GM12878 (cell line): ENCODE measurements around the gene VTN. TPM values are rescaled to one million over a fixed set of nuclear protein-coding genes. Genes with fewer than 3 reads are reported as not detected.

Source experiments
- ATAC-seq: fragments of 200-7000 bp; cut with Tn5 transposase; 3 replicates; pipeline ENCODE4 v1.9.1; 2020; ENCODE audit warnings: mild to moderate bottlenecking, moderate library complexity
- BruUV-seq: library from RNA; stranded (reverse); fragments of 400-500 nt; replicated peaks from 2 replicates; lab custom pipeline; 2021; lab: Mats Ljungman, UMichigan
- CTCF ChIA-PET: fragments of 300-600 bp; sonication (Branson Sonifier 250); formaldehyde crosslinking; extraction: SDS; loops from one replicate; lab custom pipeline; 2021; ENCODE audit warnings: inconsistent platforms; lab: Yijun Ruan, JAX
- POLR2A ChIA-PET: fragments of 350-600 bp; formaldehyde crosslinking; extraction: SDS; loops from one replicate; lab custom pipeline; 2021; ENCODE audit warnings: inconsistent platforms; lab: Charles Lee
- RAD21 ChIA-PET: fragments of 300-600 bp; sonication (Branson Sonifier 250); formaldehyde crosslinking; loops from one replicate; lab custom pipeline; 2023; ENCODE audit warnings: antibody characterized with exemption; ENCODE audit not compliant: unreplicated experiment; lab: Charles Lee
- SMC1A ChIA-PET: fragments of 300-600 bp; sonication (Branson Sonifier 250); formaldehyde crosslinking; loops from one replicate; lab custom pipeline; 2023; ENCODE audit not compliant: unreplicated experiment, uncharacterized antibody; lab: Charles Lee
- DNase-seq: peaks from one replicate; pipeline ENCODE4 v3.0.0-alpha.2; 2011; ENCODE audit warnings: low read depth, low spot score
- FAIRE-seq: peaks from 3 replicates; lab custom pipeline; 2011; peaks lifted over from hg19 to GRCh38; lab: Jason Lieb, UNC
- H2AFZ ChIP-seq: 2 replicates; pipeline ENCODE4 v1.6.0; 2011; ENCODE audit warnings: low read depth, low read length, control low read depth; ENCODE audit not compliant: control insufficient read depth
- H3K27ac ChIP-seq: 2 replicates; pipeline ENCODE4 v1.5.1; 2011; ENCODE audit warnings: control low read depth; ENCODE audit not compliant: control insufficient read depth, insufficient read depth
- H3K27me3 ChIP-seq, 2 experiments: replicated peaks in 1 of 2; 2 replicates each; pipeline versions ENCODE4 v1.6.0 to v1.6.1; 2011; ENCODE audit warnings: low read length in 1 of 2; ENCODE audit not compliant: control insufficient read depth in 2 of 2, insufficient read depth in 2 of 2
- H3K36me3 ChIP-seq, 2 experiments: 2 replicates each; pipeline ENCODE4 v1.5.1; 2011; ENCODE audit warnings: low read length in 1 of 2; ENCODE audit not compliant: control insufficient read depth in 2 of 2, insufficient read depth in 2 of 2
- H3K4me1 ChIP-seq: 2 replicates; pipeline ENCODE4 v1.6.1; 2011; ENCODE audit warnings: mild to moderate bottlenecking, low read length, moderate library complexity, mixed read lengths; ENCODE audit not compliant: control insufficient read depth, insufficient read depth
- H3K4me2 ChIP-seq: 2 replicates; pipeline ENCODE4 v1.6.0; 2011; ENCODE audit warnings: control low read depth; ENCODE audit not compliant: control insufficient read depth, insufficient read depth
- H3K4me3 ChIP-seq: fragments of 200-600 bp; sonication (generic); 2 replicates; pipeline ENCODE4 v1.5.1; 2016
- H3K79me2 ChIP-seq: 2 replicates; pipeline ENCODE4 v1.6.0; 2011; ENCODE audit warnings: low read length; ENCODE audit not compliant: control insufficient read depth, insufficient read depth
- H3K9ac ChIP-seq: 2 replicates; pipeline ENCODE4 v1.8.0; 2011; ENCODE audit warnings: low read length, control low read depth, mixed read lengths; ENCODE audit not compliant: control insufficient read depth, insufficient read depth
- H3K9me3 ChIP-seq: replicated peaks from 3 replicates; pipeline ENCODE4 v1.5.1; 2011; ENCODE audit warnings: mild to moderate bottlenecking, low read length; ENCODE audit not compliant: control insufficient read depth, insufficient read depth
- H4K20me1 ChIP-seq: 2 replicates; pipeline ENCODE4 v1.6.0; 2011; ENCODE audit not compliant: control insufficient read depth, insufficient read depth
- BACH1 ChIP-seq: fragments of 450-650 bp; IDR thresholded peaks from 2 replicates; pipeline ENCODE4 v1.6.1; 2017; ENCODE audit warnings: mild to moderate bottlenecking, borderline replicate concordance
- BCL3 ChIP-seq: IDR thresholded peaks from 2 replicates; pipeline ENCODE4 v1.6.1; 2011; ENCODE audit warnings: borderline replicate concordance, low read depth, mild to moderate bottlenecking, moderate library complexity, low read length; ENCODE audit not compliant: insufficient read depth, poor library complexity, severe bottlenecking
- CHD4 ChIP-seq: fragments of 200-600 bp; sonication (generic); IDR thresholded peaks from 2 replicates; pipeline ENCODE4 v1.6.1; 2016; ENCODE audit warnings: mild to moderate bottlenecking
- GATAD2B ChIP-seq: fragments of 450-650 bp; conservative IDR thresholded peaks from 2 replicates; pipeline ENCODE4 v1.6.1; 2017; ENCODE audit warnings: low read depth, mild to moderate bottlenecking, moderate library complexity
- HDGF ChIP-seq: fragments of 450-650 bp; IDR thresholded peaks from 2 replicates; pipeline ENCODE4 v1.6.1; 2016; ENCODE audit warnings: antibody characterized with exemption
- KAT2A ChIP-seq: conservative IDR thresholded peaks from 2 replicates; pipeline ENCODE4 v1.6.1; 2011; ENCODE audit warnings: low read depth, low read length; ENCODE audit not compliant: control insufficient read depth
- MYB ChIP-seq: fragments of 150-350 bp; IDR thresholded peaks from 2 replicates; pipeline ENCODE4 v1.6.1; 2014; ENCODE audit warnings: mild to moderate bottlenecking, low read depth, low read length, borderline replicate concordance
- MYC ChIP-seq: IDR thresholded peaks from 2 replicates; pipeline ENCODE4 v1.6.1; 2011; ENCODE audit warnings: mild to moderate bottlenecking, low read length, moderate library complexity, inconsistent platforms; ENCODE audit not compliant: insufficient read depth, insufficient replicate concordance, insufficient read length, severe bottlenecking
- NFIC ChIP-seq: IDR thresholded peaks from 2 replicates; pipeline ENCODE4 v1.6.1; 2012; ENCODE audit warnings: low read depth, mild to moderate bottlenecking, inconsistent platforms, low read length, moderate library complexity
- NRF1 ChIP-seq: conservative IDR thresholded peaks from 2 replicates; pipeline ENCODE4 v1.6.1; 2011; ENCODE audit warnings: mild to moderate bottlenecking, low read depth, low read length, improper control_type of control experiment
- PAX8 ChIP-seq: fragments of 450-650 bp; IDR thresholded peaks from 2 replicates; pipeline ENCODE4 v1.6.1; 2017; ENCODE audit warnings: mild to moderate bottlenecking, moderate library complexity
- POU2F2 ChIP-seq: IDR thresholded peaks from 3 replicates; pipeline ENCODE4 v1.6.1; 2011; ENCODE audit warnings: low read depth, mild to moderate bottlenecking, low read length, borderline replicate concordance
- RELB ChIP-seq: fragments of 450-650 bp; IDR thresholded peaks from 2 replicates; pipeline ENCODE4 v1.6.1; 2017; ENCODE audit warnings: low read depth, mild to moderate bottlenecking, moderate library complexity
- SMAD5 ChIP-seq: IDR thresholded peaks from 2 replicates; pipeline ENCODE4 v1.6.1; 2016; ENCODE audit warnings: antibody characterized with exemption, low read depth
- SMC3 ChIP-seq: IDR thresholded peaks from 2 replicates; pipeline ENCODE4 v1.6.1; 2011; ENCODE audit warnings: low read length, improper control_type of control experiment, borderline replicate concordance
- SP1 ChIP-seq: IDR thresholded peaks from one replicate; pipeline ENCODE4 v1.6.1; 2011; ENCODE audit warnings: low read depth, low read length
- TCF3 ChIP-seq: IDR thresholded peaks from 2 replicates; pipeline ENCODE4 v1.6.1; 2012; ENCODE audit warnings: low read depth, mild to moderate bottlenecking, low read length, borderline replicate concordance; ENCODE audit not compliant: insufficient read depth
- ZNF24 ChIP-seq: fragments of 450-650 bp; IDR thresholded peaks from 2 replicates; pipeline ENCODE4 v1.6.1; 2017; ENCODE audit warnings: antibody characterized with exemption, mild to moderate bottlenecking
- WGBS: methylation state at CpG from one replicate; pipeline ENCODE4 v1.1.6; 2016; ENCODE audit warnings: low lambda C conversion rate; ENCODE audit not compliant: insufficient replicate concordance, insufficient coverage; ENCODE audit errors: missing lambda C conversion rate; 5-methylcytosine and 5-hydroxymethylcytosine counted together
- in situ Hi-C: fragments of 300-500 bp; cut with MboI; formaldehyde crosslinking; loops from 9 replicates; pipeline ENCODE4 v1.14.3; 2018; ENCODE audit warnings: mixed read lengths
- intact Hi-C: fragments of 100-400 bp; cut with micrococcal nuclease; formaldehyde crosslinking; loops from one replicate; pipeline ENCODE4 v1.14.2; 2022; ENCODE audit not compliant: unreplicated experiment
- polyA plus RNA-seq, 11 experiments: library from polyadenylated mRNA; depleted of rRNA in 4 of 11; unstranded in 6 of 11; stranded (reverse) in 5 of 11; fragments of >200 nt; fragmentation: Nextera tagmentation in 4 of 11; fragmentation: Illumina TruSeq in 1 of 11; extraction: Ambion mirVana in 4 of 11; extraction: Trizol in 1 of 11; gene quantifications; 1 replicate in 1 of 11; 2 replicates in 10 of 11; pipeline versions ENCODE4 v1.2.1 to v1.2.3, GENCODE V29; 2011 to 2016; ENCODE audit warnings: inconsistent platforms in 2 of 11, missing spikeins in 2 of 11, low read depth in 1 of 11
- total RNA-seq, 4 experiments: library from RNA; depleted of rRNA in 3 of 4; stranded (reverse); fragments of >200 nt in 3 of 4; fragmentation: Illumina TruSeq in 1 of 4; extraction: Trizol in 1 of 4; gene quantifications; 2 replicates each; pipeline versions ENCODE4 v1.2.1 to v1.2.3, GENCODE V29; 2013 to 2021
- TF ChIP-seq, protein P1 (sequence below): IDR thresholded peaks from 2 replicates; pipeline ENCODE4 v1.6.1; 2011; ENCODE audit warnings: low read depth, mild to moderate bottlenecking, low read length, moderate library complexity, borderline replicate concordance; ENCODE audit errors: extremely low read depth

The VTN gene
- total and polyA plus RNA-seq, 10 of the 15 experiments (the other 5 are each of a cell fraction or from before 2014, with no cell fraction given): 0.04 to 1.3 (median 0.13) TPM; not detected in 5

GRCh38 chr17:28318759-28319597 lies 51.1 kb downstream of the VTN start, which contains the start of gene TMEM97:
TSS of gene TMEM97 (plus strand) at chr17:28319200. CDS start at chr17:28319240, 40 bp downstream.
- ChIA-PET POLR2A (interaction anchor here (0.8 to 2.7 kb wide), 5 partner anchors 14 to 238 kb away, joined by 3 to 13 read pairs (median 3); partner anchors contain the start of genes IFT20 and TNFAIP1), RAD21 (interaction anchor here (4.0 kb wide), 1 partner anchor 16 kb away, joined by 19 read pairs; the partner anchor contains the start of genes IFT20 and TNFAIP1), SMC1A (interaction anchor here (0.5 to 2.2 kb wide), 8 partner anchors 10 to 92 kb away, joined by 3 to 12 read pairs (median 4); partner anchors contain the start of genes IFT20, POLDIP2 and TNFAIP1), CTCF (interaction anchor here (0.8 to 4.0 kb wide), 7 partner anchors 16 to 513 kb away, joined by 3 to 29 read pairs (median 3); partner anchors contain the start of genes IFT20 and TNFAIP1)
- Histone ChIP-seq H3K9me3 (no peaks in the 10 kb centered on the region), H3K9ac (peak within 1 kb of the TSS; percentile 77), H3K36me3 (no peaks in the 10 kb centered on the region; a peak in 2 of 4 replicates), H3K27me3 (no peaks in the 10 kb centered on the region), H3K4me1 (no peaks in the 10 kb centered on the region; the same call in 1 of the 2 replicates), H3K4me2 (peak within 1 kb of the TSS; percentile 71), H3K4me3 (peak within 1 kb of the TSS; percentile 94), H3K27ac (peak within 1 kb of the TSS; percentile 73), H2AFZ (peak within 1 kb of the TSS; percentile 89), H3K79me2 (peaks cover 48% of the 10 kb centered on the region), H4K20me1 (no peaks in the 10 kb centered on the region)
- intact Hi-C loops (loop anchor here (1.0 to 10.0 kb wide), 2 partner anchors 16 to 264 kb away; partner anchors contain the start of genes IFT20 and TNFAIP1), in situ Hi-C loops (no loop called here)
- no TSS peak for BruUV-seq
- WGBS: under 1% methylated on average over 72 of the region's 72 CpGs
- DNase-seq: peak; percentile 87
- FAIRE-seq: peak; percentile 80
- peak; percentile 98 for ATAC-seq
- no peak for TF ChIP-seq POU2F2
- no peak for TF ChIP-seq MYB
- TF ChIP-seq HDGF: peak; percentile 82; the same call in 1 of the 2 replicates
- peak; percentile 20 for TF ChIP-seq MYC
- TF ChIP-seq, protein P1, sequence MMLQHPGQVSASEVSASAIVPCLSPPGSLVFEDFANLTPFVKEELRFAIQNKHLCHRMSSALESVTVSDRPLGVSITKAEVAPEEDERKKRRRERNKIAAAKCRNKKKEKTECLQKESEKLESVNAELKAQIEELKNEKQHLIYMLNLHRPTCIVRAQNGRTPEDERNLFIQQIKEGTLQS: no peak
- TF ChIP-seq BACH1: peak; percentile 89; the same call in 1 of the 2 replicates
- peak; percentile 75 for TF ChIP-seq SMAD5
- no peak for TF ChIP-seq BCL3
- TF ChIP-seq PAX8: no peak
- no peak for TF ChIP-seq ZNF24
- no peak for TF ChIP-seq NRF1
- TF ChIP-seq GATAD2B: peak; percentile 86
- TF ChIP-seq CHD4: no peak
- TF ChIP-seq KAT2A: no peak
- TF ChIP-seq NFIC: no peak
- TF ChIP-seq RELB: peak; percentile 62
- peak; percentile 96 for TF ChIP-seq SP1
- 0 out of 2 replicates have a peak, but pooled peaks have one; percentile 10 for TF ChIP-seq SMC3
- no peak for TF ChIP-seq TCF3
